Activated naive CD4-positive, alpha-beta T cell (primary cell): ENCODE results near the gene SMIM13.

ENCODE experiments used
- DNase-seq, 4 experiments: peaks; one replicate each; lab custom pipeline; 2025; lab: John Stamatoyannopoulos, UW

SMIM13 gene

GRCh38 chr6:11093626-11094410, at the start of gene SMIM13:
Gene SMIM13 (plus strand): TSS chr6:11093834. CDS start chr6:11094314, 480 bp downstream.
- DNase-seq: peak; percentile 73 to 90 (median 86)

- DNase-seq: peak in 2 of 4 experiments; percentile 2 to 6
Measured at GRCh38 chr6:11043961-11044711, 49.5 kb upstream of the SMIM13 start, which contains the start of gene ELOVL2. Gene ELOVL2 (minus strand): TSS chr6:11044305. CDS start chr6:11044230, 75 bp downstream.

- no peak for DNase-seq
Measured at GRCh38 chr6:11044712-11045167, 48.9 kb upstream of the SMIM13 start.

- DNase-seq: no peak
Measured at GRCh38 chr6:11050731-11051130, 42.9 kb upstream of the SMIM13 start.

GRCh38 chr6:11053307-11053706, 40.3 kb upstream of the SMIM13 start:
- no peak for DNase-seq

- no peak for DNase-seq
Measured at GRCh38 chr6:11054722-11055121, 38.9 kb upstream of the SMIM13 start.

- DNase-seq: no peak
Measured at GRCh38 chr6:11055127-11055627, 38.5 kb upstream of the SMIM13 start.

GRCh38 chr6:11056871-11057270, 36.8 kb upstream of the SMIM13 start:
- DNase-seq: no peak

GRCh38 chr6:11058406-11058805, 35.2 kb upstream of the SMIM13 start:
- DNase-seq: no peak

- no peak for DNase-seq
Measured at GRCh38 chr6:11062083-11062482, 31.6 kb upstream of the SMIM13 start.

GRCh38 chr6:11062715-11063114, 30.9 kb upstream of the SMIM13 start:
- DNase-seq: no peak

GRCh38 chr6:11064836-11065235, 28.8 kb upstream of the SMIM13 start:
- DNase-seq: no peak

- no peak for DNase-seq
Measured at GRCh38 chr6:11065436-11066202, 28.0 kb upstream of the SMIM13 start.

- no peak for DNase-seq
Measured at GRCh38 chr6:11066505-11067347, 26.9 kb upstream of the SMIM13 start.

- DNase-seq: no peak
Measured at GRCh38 chr6:11067348-11067747, 26.3 kb upstream of the SMIM13 start.

GRCh38 chr6:11069760-11070159, 23.9 kb upstream of the SMIM13 start:
- DNase-seq: no peak

- no peak for DNase-seq
Measured at GRCh38 chr6:11072101-11072500, 21.5 kb upstream of the SMIM13 start.

- no peak for DNase-seq
Measured at GRCh38 chr6:11076540-11076939, 17.1 kb upstream of the SMIM13 start.

GRCh38 chr6:11078266-11078665, 15.4 kb upstream of the SMIM13 start:
- DNase-seq: no peak

GRCh38 chr6:11080296-11080695, 13.3 kb upstream of the SMIM13 start:
- no peak for DNase-seq

GRCh38 chr6:11083491-11083890, 10.1 kb upstream of the SMIM13 start:
- no peak for DNase-seq
